HG03175 (cell line): Measurements from ENCODE around the gene PRODH2.
"Not testable (repeated sequence)": the region's sequence is repeated elsewhere in the genome, so short reads cannot be mapped to it uniquely, and the experiment has no call there.

ENCODE experiments used
- ATAC-seq: cut with Tn5 transposase; IDR thresholded peaks from one replicate; pipeline ENCODE4 v1.9.1; 2021; ENCODE audit warnings: mild to moderate bottlenecking, moderate library complexity; ENCODE audit not compliant: unreplicated experiment

The PRODH2 gene

GRCh38 chr19:35843676-35844481 lies 31.2 kb upstream of the PRODH2 start:
- no peak for ATAC-seq

GRCh38 chr19:35842666-35843272 lies 30.1 kb upstream of the PRODH2 start:
- ATAC-seq = no peak

DNA sequence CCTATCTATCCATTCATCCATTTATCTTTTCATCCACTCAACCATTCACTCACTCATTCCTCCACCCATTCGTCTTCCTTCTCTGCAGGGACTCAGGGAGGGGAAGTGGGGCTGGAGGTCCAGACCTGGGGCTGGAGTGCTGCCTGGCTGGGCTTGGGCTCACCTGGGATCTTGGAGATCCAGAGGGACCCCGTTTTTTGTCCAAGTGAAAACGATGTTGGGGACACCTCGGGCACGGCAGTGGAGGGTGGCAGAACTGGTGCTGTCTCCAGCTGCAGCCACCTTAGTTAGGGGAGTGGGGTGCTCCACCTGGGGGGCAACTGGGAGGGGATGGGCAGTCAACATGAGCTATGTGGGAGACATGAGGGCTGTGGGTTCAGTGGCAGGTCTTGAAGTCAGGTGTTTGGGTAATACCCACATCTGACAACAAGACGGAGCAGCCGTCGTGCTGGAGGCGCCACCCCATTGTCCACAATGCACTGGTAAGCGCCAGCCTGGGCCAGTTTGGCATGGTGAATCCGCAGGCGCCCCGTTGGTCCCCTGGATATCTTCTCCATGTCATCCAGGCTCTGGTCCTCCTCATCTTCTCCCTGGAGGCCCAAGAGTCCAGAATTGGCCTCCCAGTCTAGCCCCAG lies 29.4 kb upstream of the PRODH2 start:
- ATAC-seq = no peak

DNA sequence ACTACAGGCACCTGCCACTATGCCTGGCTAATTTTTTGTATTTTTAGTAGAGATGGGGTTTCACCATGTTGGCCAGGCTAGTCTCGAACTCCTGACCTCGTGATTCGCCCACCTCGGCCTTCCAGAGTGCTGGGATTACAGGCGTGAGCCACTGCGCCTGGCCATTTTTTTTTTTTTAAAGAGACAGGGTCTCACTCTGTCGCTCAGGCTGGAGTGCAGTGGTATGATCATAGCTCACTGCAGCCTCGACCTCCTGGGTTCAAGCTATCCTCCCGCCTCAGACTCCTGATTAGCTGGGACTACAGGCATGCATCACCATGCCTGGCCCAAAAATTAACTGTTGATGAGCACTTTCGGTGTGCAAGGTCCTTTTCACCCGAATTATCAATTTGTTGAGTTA lies 23.5 kb upstream of the PRODH2 start:
- ATAC-seq = not testable (repeated sequence)

GRCh38 chr19:35833972-35834371 lies 21.3 kb upstream of the PRODH2 start:
- ATAC-seq = no peak

- ATAC-seq = no peak
Observed at GRCh38 chr19:35832054-35832453, 19.4 kb upstream of the PRODH2 start.

DNA sequence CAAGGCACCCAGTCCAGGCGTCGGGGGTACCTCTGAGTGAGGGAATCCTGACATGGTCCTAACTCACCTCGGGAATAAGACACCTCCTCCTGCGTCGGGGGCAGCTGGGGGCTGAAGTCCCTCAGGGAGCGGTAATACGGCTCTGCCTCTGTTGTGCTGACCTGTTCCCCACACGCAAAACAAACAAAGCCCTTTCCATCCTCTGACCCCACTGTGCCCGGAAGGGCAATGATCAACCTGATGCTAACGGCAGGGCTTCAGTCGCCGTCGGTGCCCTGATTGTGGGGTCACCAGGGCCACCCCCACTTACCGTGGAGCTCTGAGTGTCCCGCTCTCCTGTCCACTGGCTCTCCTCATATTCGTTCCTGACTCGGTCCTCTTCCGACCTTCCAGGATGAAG lies 18.3 kb upstream of the PRODH2 start:
- no peak for ATAC-seq

GRCh38 chr19:35828692-35829301 lies 16.2 kb upstream of the PRODH2 start:
- ATAC-seq = no peak

DNA sequence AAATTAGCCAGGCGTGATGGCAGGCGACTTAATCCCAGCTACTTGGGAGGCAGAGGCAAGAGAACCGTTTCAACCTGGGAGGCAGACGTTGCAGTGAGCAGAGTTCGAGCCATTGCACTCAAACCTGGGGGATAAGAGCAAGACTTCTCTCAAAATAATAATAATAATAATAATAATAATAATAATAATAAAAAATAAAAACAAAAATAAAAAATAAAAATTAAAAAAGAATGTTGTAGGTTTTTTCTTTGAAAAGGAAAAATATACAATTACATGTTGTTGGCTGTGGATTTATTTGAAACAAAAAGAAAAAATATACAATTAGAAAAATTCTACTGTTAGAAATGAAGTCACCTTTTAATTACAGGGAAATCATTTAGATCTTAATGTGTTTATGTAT lies 11.5 kb upstream of the PRODH2 start:
- no peak for ATAC-seq

DNA sequence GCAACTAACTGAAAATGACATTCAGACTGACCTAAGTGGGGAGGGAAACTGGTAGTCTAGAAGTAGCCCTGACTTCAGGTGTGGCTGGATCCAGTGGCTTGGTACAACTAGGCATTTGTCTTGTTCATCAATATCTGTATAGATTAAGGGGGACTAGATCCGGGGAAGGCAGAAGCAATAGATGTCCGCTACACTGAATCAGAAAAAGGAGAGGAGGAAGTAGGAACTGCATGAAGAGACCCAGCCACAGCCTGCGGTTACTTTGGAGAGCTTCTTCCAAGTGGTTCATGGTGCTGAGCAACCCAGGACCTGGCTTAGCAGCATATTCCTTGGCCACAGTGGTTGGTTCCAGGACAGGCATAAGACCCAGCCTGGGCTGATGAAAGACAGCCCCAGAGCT lies 9.9 kb upstream of the PRODH2 start:
- ATAC-seq = no peak

GRCh38 chr19:35818445-35818844 lies 5.8 kb upstream of the PRODH2 start:
- ATAC-seq = no peak

DNA sequence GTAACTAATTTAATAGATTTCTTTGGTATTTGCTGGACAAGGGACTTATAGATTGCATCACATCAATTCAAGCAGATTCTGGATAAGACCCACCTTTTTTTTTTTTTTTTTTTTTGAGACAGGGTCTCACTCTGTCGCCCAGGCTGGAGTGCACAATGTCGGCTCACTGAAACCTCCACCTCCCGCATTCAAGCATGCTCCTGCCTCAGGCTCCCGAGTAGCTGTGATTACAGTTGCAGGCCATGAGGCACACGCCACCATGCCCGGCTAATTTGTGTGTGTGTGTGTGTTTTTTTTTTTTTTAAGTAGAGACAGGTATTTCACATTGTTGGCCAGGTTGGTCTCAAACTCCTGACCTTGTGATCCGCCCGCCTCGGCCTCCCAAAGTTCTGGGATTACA lies 4.2 kb upstream of the PRODH2 start:
- ATAC-seq = no peak

DNA sequence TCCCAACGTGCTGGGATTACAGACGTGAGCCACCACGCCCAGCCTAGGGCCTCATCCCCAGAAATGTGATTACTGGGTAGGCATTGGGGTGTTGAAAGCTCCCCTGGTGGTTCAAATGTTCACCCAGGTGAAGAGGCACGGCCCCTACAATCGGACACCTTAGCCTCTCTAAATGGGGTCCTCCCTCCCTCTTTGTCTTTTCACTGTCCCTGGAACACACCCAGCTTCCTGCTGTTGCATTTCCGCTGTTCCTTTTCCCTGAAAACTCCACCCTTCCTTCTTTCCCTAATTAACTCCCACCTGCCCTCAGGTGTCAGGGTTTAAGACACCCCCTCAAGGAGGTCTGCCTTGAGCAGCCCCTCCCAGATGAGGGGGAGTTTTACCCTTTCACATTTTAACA lies 3.6 kb upstream of the PRODH2 start:
- no peak for ATAC-seq

- ATAC-seq = no peak
Observed at GRCh38 chr19:35813043-35813890, 622 bp upstream of the PRODH2 start.

DNA sequence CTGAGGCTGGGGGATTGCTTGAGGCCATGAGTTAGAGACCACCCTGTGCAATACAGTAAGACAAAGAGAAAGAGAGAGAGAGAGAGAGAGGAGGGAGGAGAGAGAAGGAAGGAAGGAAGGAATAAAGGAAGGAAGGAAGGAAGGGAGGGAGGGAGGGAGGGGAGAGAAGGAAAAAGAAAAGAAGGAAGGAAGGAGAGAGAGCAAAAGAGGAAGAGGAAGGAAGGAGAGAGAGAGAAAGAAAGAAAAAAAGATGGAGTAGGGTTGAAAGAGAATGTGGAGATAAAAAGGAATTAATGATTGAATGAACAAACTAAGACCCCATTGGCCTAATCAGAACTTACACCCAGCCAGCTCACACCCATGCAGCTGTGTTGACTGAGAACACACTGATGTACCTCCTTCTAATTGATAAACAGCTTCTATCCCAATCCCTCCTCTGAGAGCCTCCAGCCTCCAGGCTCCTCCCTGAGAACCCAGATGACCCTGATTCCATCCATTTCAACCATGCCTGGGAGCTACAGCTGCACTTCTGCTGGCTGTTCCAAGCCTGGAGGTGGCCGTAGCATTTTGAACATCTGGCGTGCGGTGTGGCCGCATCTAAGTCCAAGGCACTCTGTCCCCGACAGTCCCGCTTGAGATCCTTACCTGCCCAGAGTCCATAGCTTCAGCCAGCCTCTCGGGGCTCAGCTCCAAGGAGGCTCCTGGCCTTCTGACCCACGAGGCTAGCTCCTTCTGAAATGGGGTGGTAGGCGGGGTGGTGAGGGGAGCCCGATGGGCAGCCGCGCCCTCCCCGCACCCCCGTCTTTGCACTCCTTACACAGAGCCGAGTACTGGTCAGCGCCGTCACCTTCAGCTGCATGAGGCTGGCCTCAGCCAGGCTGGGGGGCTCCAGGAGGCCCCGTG lies 1.1 kb downstream of the PRODH2 start:
- ATAC-seq = no peak

DNA sequence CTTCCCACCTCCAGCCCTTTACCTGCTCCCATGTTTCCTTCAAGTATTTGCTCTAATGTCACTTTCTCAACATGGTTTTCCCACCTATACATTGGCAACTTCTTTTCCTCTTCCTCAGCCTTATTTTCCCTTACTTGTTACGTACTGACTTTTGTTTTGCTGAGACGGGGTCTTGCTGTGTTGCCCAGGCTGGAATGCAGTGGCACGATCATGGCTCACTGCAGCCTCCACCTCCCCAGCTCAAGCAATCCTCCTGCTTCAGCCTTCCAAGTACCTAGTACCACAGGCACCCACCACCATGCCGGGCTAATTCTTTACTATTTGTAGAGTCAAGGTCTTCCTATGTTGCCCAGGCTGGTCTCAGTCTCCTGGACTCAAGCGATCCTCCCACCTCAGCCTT lies 5.0 kb downstream of the PRODH2 start:
- no peak for ATAC-seq

DNA sequence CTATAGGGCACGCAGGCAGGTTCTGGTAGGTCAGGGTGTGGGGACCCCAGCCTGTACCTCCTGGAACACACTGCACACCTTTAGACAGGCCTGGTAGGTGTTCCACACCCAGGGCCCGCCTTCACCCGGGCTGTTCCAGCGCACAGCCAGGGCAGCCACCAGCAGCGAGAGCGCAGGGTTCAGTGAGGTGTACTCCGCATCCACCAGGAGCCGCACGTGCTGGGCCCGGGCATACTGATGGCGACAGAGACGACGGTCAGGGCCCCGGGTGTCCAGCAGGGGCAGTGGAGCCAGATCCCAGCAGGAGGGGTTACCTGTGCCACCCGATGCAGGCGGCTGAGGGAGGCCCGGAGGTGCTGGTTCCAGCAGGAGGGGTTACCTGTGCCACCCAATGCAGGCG lies 6.0 kb downstream of the PRODH2 start:
- ATAC-seq = no peak

GRCh38 chr19:35805526-35806102 lies 7.0 kb downstream of the PRODH2 start:
- no peak for ATAC-seq

- ATAC-seq = no peak
Observed at GRCh38 chr19:35801828-35802227, 10.8 kb downstream of the PRODH2 start.

DNA sequence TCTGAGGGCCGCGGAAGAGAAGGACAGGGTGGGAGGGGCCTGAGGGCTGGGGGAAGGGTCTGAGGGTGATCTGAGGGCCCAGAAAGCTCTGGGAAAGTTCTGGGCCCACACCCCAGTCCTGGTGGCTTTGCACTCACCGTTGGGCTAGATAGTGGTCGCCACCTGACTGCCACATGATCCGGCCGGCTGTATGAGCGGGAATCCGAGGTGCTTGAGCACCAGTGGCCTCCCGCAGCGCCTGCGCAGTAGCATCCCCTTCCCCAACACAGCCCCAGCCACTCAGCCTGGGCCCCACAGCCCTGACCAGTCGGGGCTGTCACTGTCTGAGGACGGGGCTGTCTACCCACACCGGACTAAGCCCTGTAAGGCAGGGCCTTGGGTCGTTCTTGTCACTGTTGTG lies 15.0 kb downstream of the PRODH2 start:
- ATAC-seq = no peak
